ENCODE data around the gene RASGRP4.
A peak's percentile ranks its signal among the peaks of the same experiment; 100 is the strongest.
"Not testable (repeated sequence)": the region's sequence is repeated elsewhere in the genome, so short reads cannot be mapped to it uniquely, and the experiment has no call there.

Gene RASGRP4

GRCh38 chr19:38412961-38413360, 13.1 kb downstream of the RASGRP4 start:
- no peak for DNase-seq

- DNase-seq: no peak
Measured at GRCh38 chr19:38412491-38412890, 13.5 kb downstream of the RASGRP4 start.

- DNase-seq: not testable (repeated sequence)
Measured at GRCh38 chr19:38411898-38412297, 14.1 kb downstream of the RASGRP4 start.

DNA sequence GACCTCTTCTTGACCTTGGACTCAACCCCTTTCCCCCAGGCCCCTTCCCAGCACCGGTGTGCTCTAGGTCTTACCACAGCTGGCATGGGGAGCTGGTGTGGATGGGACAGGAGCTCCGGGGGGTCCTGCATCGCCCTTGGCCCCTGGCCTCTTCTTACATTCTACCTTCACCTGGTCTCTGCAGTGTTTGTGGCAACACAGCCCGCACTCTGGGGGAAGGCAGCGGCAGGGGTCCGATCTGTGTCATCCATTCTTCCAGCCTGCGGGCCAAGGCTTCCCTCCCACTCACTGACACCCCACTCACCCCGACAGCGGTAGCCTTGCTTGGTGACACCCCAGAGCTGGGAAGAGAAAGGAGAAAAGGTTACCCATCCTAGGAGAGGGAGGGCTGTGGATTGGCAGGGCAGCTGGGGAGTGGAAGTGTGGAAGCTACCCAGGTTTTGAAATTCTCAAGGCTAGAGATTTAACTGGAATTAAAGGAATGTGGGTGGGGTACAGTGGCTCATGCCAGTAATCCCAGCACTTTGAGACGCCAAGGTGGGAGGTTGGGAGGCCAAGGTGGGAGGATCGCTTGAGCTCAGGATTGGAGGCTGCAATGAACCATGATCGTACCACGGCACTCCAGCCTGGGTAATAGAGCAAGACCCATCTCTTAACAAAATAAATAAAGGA, 14.8 kb downstream of the RASGRP4 start:
- DNase-seq: no peak

GRCh38 chr19:38410407-38410806, 15.6 kb downstream of the RASGRP4 start:
- DNase-seq: not testable (repeated sequence)

DNA sequence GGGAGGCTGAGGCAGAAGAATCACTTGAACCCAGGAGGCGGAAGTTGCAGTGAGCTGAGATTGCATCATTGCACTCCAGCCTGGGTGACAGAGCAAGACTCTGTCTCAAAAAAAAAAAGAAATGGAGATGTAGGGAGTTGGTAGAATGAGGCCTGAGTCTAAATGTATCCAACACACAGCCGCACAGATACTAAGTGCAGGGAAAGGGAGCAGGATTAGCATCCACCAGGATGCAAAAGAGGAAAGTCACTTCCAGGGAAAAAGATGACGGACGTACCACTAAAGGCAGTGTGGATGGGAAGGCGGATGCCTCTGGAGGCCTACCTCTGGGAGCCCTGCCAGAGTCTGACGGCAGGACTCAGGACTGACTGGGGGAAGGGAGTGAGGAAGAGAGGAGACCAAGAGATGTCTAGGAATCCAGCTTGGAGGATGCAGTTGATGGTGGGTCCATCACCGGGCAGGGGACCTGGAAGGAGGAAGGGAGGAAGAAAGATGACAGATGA, 16.3 kb downstream of the RASGRP4 start:
- DNase-seq: no peak

DNA sequence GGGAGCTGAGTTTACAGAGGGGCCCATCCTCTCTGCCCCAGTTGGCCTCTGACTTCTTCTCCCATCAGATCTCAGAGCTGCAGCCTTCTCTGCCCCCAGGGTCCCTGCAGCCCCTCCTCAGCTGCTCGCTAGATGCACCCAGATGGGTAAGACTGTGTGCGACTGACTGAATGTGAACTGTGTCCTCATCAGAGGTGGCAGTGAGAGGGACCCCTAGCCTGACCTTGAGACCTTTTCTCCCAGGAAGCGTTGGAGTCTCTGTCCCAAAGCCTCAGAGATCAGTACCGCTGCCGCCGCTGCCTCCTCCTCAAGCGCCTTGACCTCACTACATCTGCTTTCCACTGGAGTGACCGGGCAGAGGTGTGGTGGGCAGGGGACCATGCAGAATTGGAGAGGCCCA, 20.7 kb downstream of the RASGRP4 start:
- no peak for DNase-seq

DNA sequence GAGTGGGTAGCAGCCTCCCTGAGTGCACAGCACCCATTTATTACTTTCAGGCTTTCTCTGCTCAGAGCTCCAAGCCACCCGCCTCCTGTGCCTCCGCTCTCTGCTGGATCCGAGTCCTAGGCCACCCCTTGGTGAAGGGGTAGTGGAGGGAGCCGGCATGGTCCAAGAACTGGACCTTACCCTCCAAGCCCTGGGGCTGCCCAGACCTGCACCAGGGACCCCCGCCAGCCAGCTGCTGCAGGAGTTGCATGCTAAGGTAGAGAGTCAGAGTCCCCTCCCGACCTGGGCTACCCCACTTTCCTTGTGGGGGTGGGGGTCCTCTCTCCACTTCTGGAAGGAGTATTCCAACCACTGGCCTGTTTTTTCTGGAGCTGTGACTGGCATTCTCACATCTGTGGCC, 21.2 kb downstream of the RASGRP4 start:
- no peak for DNase-seq

DNA sequence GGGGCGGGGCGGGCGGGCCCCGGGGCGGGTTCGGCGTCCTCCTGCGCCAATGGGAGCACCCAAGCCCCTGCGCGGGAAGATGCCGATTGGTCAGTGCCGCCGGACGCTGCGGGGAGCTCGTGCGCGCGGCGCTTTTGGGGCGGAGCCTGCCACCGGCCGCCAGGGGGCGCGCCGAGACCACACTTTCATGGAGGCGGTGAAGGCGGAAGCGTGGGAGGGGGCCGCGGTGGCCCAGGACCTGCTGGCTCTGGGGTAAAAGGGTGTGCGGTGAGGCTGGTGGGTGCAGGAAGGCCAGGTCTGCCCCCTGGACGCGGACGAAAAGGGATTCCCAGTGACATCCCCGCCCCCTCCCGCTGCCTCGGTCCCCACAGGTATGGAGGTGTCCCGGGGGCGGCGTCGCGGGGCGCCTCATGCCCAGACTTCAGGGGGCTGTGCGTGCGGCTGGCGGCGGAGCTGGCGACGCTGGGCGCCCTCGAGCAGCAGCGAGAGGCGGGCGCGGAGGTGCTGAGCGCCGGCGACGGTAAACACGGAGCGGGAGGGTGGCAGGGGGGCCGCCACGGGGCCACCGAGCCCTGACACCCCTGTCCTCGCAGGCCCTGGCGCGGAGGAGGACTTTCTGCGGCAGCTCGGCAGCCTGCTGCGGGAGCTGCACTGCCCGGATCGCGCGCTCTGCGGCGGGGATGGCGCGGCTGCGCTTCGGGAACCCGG, 22.9 kb downstream of the RASGRP4 start, which contains the start of gene FAM98C:
FAM98C (plus strand) TSS at position 127 of the 708 bp plus-strand sequence; CDS start at position 188, 61 bp downstream.
- peak; percentile 97 to 98 for DNase-seq

DNA sequence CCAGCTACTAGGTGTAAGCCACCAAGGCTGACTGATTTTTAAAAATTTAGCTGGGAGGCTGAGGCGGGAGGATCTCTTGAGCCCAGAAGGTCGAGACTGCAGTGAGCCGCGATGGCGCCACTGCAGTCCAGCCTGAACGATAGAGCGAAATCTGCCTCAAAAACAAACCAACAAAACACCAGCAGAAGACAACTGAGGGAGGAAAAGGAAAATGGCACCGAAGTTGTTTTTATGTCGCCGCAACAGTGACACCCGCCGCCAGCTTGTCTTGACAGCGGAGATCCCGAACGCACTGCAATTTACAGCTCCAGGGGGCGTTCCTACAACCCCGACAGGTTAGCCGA, 23.4 kb downstream of the RASGRP4 start:
- no peak for DNase-seq

GRCh38 chr19:38401148-38401547, 24.9 kb downstream of the RASGRP4 start:
- DNase-seq: no peak

DNA sequence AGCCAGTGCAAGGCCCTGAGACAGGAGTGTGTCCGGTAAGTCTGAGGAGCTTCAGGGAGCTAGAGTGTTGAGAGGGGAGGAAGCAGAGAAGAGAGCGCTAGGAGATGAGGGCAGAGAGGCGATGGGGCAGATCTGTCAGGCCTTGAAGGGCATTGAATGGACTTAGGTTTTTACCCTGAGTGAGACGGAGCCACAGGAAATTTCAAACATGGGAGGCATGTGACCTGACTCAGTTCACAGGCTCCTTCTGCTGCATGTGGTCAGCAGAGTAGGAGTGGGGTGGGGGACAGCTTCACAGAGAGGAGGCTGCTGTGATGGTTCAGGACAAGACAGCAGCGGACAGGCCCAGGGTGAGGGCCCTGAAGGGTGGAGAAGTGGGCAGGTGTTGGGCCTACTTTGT, 25.7 kb downstream of the RASGRP4 start:
- no peak for DNase-seq

DNA sequence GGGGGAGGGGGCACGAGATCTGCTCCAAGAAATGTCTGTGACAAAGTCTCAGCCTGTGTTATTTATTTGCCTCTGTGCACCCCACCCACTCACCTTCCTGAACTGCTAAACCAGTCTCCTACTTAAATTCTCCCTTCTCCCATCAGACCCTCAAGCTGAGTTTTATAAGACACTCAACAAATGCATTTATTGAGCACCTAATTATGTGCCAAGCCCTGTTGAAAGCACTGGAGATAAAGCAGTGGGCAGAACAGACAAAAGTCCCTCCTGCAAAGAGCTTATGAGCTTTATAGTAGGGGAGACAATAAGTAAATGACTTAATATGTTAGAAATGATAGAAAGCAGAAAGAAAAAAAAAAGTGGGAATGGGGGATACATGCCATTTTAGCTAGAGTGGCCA, 26.5 kb downstream of the RASGRP4 start:
- no peak for DNase-seq

DNA sequence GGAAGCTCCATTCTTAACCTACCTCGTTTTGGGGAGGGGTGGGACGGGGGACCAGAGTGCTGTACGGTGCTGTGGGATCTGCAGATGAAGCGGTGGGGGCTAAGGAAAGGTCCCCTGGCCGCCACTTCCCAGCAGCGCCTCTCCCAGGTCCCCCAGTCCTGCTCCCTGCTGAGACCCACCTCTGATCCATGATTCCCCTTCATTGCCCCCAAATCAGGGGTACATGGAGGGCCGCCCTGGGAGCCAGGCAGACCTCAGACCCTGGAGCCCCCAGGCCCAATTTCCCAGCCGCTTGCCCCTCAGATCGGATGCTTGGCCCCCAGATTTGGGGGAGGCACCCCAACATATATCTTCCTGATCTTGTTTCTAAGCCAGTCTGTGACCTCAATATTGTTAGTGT, 26.9 kb downstream of the RASGRP4 start:
- no peak for DNase-seq

DNA sequence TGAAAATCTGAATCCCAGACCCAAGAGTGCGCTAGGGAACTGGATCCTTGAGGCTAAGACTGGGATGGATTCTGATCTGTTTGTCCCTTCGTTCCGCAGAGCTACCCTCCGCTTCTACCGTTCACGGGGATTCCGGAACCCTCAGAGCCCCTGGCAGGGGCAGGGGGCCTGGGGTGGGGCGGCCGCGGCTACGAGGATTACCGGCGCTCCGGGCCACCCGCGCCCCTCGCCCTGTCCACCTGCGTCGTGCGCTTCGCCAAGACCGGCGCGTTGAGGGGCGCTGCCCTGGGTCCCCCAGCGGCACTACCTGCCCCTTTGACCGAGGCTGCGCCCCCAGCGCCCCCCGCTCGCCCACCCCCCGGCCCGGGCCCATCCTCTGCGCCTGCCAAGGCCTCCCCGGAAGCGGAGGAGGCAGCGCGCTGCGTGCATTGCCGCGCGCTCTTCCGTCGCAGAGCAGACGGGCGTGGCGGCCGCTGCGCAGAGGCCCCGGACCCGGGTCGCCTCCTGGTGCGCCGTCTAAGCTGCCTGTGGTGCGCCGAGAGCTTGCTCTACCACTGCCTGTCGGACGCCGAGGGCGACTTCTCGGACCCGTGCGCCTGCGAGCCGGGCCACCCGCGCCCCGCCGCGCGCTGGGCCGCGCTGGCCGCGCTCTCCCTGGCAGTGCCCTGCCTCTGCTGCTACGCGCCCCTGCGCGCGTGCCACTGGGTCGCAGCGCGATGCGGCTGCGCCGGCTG, 30.5 kb downstream of the RASGRP4 start:
- peak in 1 of 2 donors; percentile 18 for DNase-seq

DNA sequence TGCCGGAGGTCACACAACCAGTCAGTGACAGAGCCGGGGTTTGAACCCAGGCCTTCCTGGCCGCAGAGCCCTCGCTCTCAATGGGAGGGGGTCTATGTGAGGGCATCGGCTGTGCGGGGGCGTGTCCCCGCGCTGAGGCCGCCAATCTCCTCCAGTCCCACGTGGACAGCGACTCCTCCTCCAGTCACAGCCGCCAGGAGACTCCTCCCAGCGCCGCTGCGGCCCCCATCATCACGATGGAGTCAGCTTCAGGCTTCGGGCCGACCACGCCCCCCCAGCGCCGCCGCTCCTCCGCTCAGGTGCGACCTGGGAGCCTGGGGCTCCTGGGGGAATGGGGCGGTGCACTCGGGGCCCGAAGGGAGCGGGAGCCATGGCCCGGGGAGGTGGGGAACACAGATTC, 31.5 kb downstream of the RASGRP4 start:
- DNase-seq: no peak

GRCh38 chr19:38392707-38393308, 33.2 kb downstream of the RASGRP4 start:
- DNase-seq: peak; percentile 47 to 72

DNA sequence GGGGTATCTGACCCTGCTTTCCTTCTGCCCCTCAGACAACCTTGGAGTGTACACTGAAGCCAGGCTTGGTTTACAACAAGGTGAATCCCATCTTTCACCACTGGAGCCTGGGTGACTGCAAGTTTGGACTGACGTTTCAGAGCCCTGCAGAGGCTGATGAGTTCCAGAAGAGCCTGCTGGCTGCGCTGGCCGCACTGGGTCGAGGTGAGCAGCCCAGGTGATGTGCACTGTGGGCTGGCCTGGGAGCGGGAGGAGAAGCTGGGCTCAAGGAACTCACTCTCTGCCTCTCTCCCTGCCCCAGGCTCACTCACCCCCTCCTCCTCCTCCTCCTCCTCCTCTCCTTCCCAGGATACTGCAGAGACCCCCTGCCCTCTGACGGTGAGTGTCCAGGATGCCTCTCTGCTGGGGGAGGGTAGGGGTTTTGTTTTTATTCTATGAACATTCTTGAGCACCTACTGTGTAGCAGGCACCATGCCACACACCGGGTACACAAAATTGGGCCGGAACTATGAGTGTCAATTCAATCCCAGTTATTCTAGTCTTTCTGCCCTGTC, 34.0 kb downstream of the RASGRP4 start:
- DNase-seq: no peak

DNA sequence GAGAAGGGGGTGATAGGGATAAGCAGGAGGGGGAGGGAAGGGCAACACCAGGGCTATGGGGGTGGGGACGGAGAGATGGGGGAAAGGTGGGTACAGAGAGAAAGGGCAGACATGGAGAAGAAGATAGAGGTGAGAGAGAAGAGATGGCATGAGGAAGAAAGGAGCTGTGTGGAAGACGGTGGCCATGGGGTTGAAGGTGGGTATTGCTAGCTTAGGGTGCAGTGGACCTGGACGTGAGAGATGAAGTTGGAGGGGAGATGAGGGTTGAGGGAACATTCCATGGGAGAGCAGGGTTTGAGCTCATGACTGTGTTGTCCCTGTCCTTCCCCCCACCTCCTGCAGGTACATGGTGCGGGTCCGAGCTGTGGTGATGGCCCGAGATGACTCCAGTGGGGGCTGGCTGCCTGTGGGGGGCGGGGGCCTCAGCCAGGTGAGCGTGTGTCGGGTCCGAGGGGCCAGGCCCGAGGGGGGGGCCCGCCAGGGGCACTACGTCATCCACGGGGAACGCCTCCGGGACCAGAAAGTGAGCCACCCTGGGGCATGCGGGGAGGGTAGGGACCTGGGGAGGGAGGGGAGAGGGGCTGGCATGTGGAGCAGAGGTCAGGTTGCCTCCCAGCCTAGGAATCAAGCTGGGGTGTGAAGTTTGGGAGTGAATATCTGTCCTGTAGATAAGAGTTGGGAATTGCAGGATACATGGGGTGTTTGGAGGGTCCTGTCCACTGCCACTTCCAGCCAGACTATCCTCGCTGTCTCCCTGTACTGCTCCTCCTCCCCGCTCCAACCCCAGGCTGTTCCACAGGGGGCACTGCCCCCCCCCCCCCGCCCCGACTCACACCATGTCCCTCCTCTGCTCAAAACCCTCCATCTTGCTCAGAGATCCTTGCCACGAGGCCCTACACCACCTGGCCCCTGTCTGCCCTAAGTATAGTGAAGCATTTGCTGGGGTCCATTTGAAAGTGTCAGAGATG, 35.8 kb downstream of the RASGRP4 start:
- no peak for DNase-seq

DNA sequence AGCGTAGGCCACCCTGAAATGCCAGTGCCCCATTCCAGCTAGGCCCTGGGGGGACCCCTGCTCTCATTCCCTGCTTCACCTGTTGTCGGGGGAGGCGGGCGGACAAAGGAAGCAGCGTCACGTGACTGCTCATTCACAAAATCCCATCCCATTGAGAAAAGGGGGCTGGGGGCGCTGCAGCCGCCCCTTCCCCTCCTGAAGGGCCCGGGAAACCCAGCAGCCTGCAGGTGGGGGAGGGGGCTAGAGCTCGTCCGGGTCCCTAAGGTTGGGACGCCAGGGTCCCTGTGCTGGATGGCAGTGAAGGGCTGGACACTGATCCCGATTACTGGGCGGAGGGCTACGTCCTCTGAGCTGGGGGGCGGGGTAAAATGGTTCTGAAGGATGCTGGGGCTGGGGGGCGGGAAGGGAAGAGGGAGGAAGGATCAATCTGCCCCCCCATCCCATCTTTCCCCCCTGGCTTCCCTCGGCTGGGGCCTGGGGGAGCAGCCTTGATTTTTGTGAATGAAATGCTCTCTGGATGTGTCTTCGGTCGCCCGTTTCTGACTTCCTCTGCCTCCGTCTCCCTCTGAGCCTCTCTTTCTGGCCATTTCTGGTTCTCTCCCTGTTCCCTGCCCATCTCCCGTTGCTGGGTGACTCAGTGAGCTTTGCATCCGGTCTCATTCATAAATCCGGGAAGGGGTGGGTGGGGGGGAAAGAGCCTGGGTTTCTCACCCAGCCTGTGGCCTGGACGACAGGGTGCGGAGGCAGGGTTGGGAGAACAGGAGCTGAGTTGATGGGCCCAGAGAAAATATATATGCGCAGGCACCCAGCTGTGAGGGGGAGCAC, 36.7 kb downstream of the RASGRP4 start:
- peak in 1 of 2 donors; percentile 22 for DNase-seq
